Stimulated activated CD4-positive, alpha-beta T cell treated with anti-CD3 and anti-CD28 coated beads, Interleukin-12 subunit alpha, Interleukin-12 subunit beta, amount 100 ng/mL, for 48 hours (primary cell): ENCODE results near the gene PPP1R3F.

Source experiments
- DNase-seq, 3 donors: peaks; one replicate each; pipeline ENCODE4 v3.0.0-alpha.2; 2020; ENCODE audit warnings: low read depth in 2 of 3, low spot score in 1 of 3

Gene PPP1R3F

GRCh38 chrX:49269767-49270248 is at the start of gene PPP1R3F:
Gene PPP1R3F, plus strand, starts transcription at chrX:49269793. Its CDS starts 77 bp downstream, at chrX:49269870.
- peak in 1 of 3 donors; percentile 31 for DNase-seq

- DNase-seq = no peak
Observed at GRCh38 chrX:49220100-49220499, 49.5 kb upstream of the PPP1R3F start.

GRCh38 chrX:49221868-49222267 is 47.7 kb upstream of the PPP1R3F start:
- DNase-seq = no peak

- no peak for DNase-seq
Observed at GRCh38 chrX:49225858-49226257, 43.7 kb upstream of the PPP1R3F start.

GRCh38 chrX:49226946-49227345 is 42.6 kb upstream of the PPP1R3F start:
- no peak for DNase-seq

- no peak for DNase-seq
Observed at GRCh38 chrX:49227726-49228125, 41.9 kb upstream of the PPP1R3F start.

GRCh38 chrX:49228185-49228584 is 41.4 kb upstream of the PPP1R3F start:
- DNase-seq = no peak

GRCh38 chrX:49230500-49231232 is 38.9 kb upstream of the PPP1R3F start:
- peak; percentile 27 to 59 (median 52) for DNase-seq

- no peak for DNase-seq
Observed at GRCh38 chrX:49231333-49232000, 38.1 kb upstream of the PPP1R3F start.

GRCh38 chrX:49232525-49232924 is 37.1 kb upstream of the PPP1R3F start:
- no peak for DNase-seq

- no peak for DNase-seq
Observed at GRCh38 chrX:49233176-49233575, 36.4 kb upstream of the PPP1R3F start, which contains the start of gene CACNA1F. Gene CACNA1F, minus strand, starts transcription at chrX:49233340. Its CDS starts 31 bp downstream, at chrX:49233309.

GRCh38 chrX:49233887-49234555 is 35.6 kb upstream of the PPP1R3F start:
- DNase-seq = no peak

GRCh38 chrX:49237060-49237459 is 32.5 kb upstream of the PPP1R3F start:
- no peak for DNase-seq

- no peak for DNase-seq
Observed at GRCh38 chrX:49238735-49239134, 30.9 kb upstream of the PPP1R3F start.

GRCh38 chrX:49242545-49243066 is 27.0 kb upstream of the PPP1R3F start:
- no peak for DNase-seq

GRCh38 chrX:49243166-49243565 is 26.4 kb upstream of the PPP1R3F start:
- no peak for DNase-seq

- DNase-seq = no peak
Observed at GRCh38 chrX:49244207-49244606, 25.4 kb upstream of the PPP1R3F start.

- DNase-seq = no peak
Observed at GRCh38 chrX:49246541-49246940, 23.1 kb upstream of the PPP1R3F start.

- DNase-seq = no peak
Observed at GRCh38 chrX:49247346-49247745, 22.2 kb upstream of the PPP1R3F start.

GRCh38 chrX:49247916-49248811 is 21.4 kb upstream of the PPP1R3F start:
- no peak for DNase-seq

GRCh38 chrX:49249071-49249470 is 20.5 kb upstream of the PPP1R3F start:
- DNase-seq = no peak
